Measurements from ENCODE around the gene IGSF9B.
A peak's percentile ranks its signal among the peaks of the same experiment; 100 is the strongest.

The IGSF9B gene

DNA sequence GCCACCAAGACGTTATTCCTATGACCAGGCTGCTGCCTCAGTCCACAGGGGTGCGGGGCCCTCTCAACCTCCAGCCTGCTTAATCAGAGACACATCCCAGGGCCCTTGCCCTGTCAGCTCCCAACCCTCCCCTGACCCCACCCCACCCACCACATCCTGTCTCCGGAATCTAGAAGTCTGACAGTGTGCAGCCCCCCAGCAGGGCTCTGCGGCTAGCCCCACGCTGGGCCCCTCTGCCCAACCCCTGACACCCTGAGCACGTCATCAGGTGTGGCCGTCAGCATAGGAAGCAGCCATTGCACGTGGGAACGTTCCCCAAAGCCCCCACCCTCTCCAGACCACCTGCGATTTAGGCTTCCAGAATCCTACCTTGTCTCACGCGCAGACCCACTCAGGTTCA, 34.3 kb upstream of the IGSF9B start:
- DNase-seq (ENCODE audit: low read depth), result no peak
- H3K4me3 ChIP-seq (ENCODE audit: low read depth, low read length), result no peak overlapping the region
- TF ChIP-seq, protein P1, sequence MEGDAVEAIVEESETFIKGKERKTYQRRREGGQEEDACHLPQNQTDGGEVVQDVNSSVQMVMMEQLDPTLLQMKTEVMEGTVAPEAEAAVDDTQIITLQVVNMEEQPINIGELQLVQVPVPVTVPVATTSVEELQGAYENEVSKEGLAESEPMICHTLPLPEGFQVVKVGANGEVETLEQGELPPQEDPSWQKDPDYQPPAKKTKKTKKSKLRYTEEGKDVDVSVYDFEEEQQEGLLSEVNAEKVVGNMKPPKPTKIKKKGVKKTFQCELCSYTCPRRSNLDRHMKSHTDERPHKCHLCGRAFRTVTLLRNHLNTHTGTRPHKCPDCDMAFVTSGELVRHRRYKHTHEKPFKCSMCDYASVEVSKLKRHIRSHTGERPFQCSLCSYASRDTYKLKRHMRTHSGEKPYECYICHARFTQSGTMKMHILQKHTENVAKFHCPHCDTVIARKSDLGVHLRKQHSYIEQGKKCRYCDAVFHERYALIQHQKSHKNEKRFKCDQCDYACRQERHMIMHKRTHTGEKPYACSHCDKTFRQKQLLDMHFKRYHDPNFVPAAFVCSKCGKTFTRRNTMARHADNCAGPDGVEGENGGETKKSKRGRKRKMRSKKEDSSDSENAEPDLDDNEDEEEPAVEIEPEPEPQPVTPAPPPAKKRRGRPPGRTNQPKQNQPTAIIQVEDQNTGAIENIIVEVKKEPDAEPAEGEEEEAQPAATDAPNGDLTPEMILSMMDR (IDR thresholded peaks at IDR 0.05; ENCODE audit: low read depth, low read length, missing control alignments), result no peak

DNA sequence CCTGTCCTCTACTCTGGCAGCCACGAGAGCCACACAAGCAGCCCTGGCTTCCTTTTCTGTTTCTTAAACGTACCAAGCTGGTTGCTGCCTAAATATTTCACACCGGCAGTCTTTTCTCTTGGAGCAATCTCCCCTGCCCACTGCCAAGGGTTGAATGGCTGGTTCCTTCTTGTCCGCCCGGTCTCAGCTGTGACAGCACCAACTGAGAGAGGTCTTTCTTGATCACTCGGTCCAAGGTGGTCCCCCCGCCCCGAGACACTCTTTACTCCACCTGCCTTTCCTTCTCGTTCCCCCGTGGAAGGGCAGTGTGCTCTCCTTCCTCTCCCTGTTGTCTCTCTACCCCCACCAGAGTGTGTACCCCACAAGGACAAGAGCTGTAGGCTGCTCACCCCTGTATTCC, 33.7 kb upstream of the IGSF9B start:
- TF ChIP-seq, protein P1 (IDR thresholded peaks at IDR 0.05; ENCODE audit: low read depth, low read length, missing control alignments), result no peak
- no peak overlapping the region for H3K4me3 ChIP-seq (ENCODE audit: low read depth, low read length)
- DNase-seq (ENCODE audit: low read depth), result no peak

DNA sequence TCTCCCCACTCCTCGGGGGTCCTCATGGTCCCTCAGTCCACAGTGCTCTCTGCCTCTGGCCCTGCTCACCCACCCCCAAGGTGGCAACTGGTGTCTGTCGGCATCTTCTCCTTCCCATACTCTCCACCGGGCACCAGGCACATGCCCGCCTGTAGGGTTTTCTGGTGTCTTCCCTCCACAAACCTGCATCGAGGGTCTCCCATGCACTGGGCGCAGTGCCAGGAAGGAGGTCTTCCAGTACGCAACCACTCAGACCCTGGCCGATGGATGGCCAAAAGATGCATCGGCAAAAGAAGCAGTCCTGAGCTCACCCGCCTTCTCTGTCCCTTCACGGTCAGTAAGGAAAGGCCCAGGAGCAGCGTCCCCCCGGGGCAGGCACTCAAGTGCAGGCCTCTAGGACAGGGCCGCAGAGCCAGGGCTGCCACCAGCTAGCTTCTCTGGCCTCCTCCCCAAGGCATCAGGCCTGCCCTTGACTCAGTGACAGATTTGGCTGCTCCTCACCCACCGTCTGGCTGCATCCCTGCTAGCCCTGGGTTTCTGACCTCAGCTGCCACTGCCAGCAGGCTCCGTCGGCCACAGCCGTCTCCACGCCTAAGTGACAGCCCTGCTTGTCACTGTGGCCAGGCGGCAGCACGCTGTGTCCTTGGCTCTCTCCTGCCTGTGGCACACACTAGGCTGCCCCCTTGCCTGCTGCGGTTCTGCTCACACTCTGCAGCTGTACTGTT, 32.1 kb upstream of the IGSF9B start:
- no peak overlapping the region for H3K4me3 ChIP-seq (ENCODE audit: low read depth, low read length)
- TF ChIP-seq, protein P1 (IDR thresholded peaks at IDR 0.05; ENCODE audit: low read depth, low read length, missing control alignments), result no peak
- DNase-seq (ENCODE audit: low read depth), result no peak

DNA sequence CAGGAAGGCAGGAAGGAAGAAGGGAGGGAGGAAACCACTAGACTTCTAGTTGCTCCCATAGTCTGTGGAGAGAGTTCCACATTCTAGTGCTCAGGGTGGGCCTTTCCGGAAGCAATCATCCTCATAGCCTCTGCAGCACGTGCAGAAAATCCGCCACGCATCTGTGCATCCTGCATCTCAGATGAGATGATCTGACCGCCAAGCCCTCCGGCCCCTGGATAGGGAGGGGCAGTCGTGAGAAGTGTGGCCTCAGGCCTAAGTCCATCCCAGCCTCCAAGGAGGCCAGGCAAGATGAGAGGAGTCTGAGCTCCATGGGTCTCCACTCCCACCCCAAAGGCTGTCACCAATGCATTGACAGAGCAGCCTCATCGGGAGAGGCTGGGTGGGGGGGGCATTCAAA, 30.4 kb upstream of the IGSF9B start:
- no peak for DNase-seq (ENCODE audit: low read depth)
- TF ChIP-seq, protein P1 (IDR thresholded peaks at IDR 0.05; ENCODE audit: low read depth, low read length, missing control alignments), result no peak
- no peak overlapping the region for H3K4me3 ChIP-seq (ENCODE audit: low read depth, low read length)

DNA sequence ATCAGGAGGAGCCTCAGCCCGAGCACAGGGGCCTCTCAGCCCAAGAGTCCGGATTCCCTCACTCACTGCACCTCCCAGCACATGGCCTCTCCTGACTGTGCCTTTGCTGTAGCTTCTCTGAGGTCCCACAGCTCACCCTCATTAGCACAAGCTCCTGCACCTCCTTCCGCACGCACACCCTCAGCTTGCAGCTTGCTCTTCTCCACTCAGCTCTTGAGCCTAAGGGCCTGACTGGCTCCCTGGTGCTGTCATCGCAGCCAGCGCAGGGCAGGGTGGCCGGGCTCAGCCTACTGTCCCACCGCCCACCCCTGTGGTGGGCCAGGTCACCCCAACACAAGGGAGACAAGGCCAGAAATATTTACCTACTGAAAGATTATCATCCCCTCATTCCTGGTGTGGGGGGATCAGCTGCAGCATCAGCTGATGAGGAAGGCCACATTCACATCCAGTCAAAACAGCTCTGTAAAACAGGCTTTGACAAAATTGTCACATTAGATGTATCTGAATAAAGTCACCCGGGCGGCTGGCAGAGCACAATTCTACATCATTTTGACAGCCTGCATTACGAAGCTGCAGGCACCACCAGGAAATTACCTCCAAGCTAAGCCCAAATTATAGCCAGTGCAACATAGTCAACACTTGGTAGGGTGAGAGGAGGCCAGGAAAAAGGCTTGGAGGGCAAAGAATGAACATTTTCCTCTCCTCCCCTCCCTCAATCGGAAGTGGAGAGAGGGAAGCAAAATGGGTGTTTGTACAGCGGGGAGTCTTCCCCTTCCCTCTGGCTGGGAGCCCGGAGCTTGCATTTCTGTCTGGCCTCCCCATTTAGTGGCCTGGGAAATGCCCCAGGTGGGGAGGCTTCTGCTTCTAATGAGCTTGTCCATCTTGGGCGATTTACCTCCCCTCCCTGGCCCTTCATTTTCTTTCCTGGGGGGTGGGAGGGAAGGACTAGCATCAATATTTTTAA, 29.5 kb upstream of the IGSF9B start:
- H3K4me3 ChIP-seq (ENCODE audit: low read depth, low read length), result no peak overlapping the region
- TF ChIP-seq, protein P1 (IDR thresholded peaks at IDR 0.05; ENCODE audit: low read depth, low read length, missing control alignments), result no peak
- no peak for DNase-seq (ENCODE audit: low read depth)

DNA sequence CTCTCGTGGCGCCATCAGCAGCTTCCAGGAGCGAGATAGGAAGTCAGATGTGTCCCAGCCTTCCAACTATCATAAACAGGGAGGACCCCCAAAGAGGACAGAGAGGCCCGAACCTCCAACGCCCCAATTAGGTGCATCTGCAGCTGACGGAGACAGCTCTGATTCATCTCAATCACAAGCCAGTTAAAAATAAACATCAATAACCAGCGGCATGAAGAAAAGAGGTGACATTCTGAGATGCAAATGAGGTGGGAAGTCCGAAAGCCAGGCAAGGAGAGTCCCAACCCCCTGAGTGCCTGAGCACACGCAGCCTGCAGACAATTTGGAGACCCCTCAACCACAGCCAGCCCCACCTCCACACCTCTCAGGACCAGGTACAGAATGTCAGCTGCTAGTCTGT, 28.1 kb upstream of the IGSF9B start:
- TF ChIP-seq, protein P1 (IDR thresholded peaks at IDR 0.05; ENCODE audit: low read depth, low read length, missing control alignments), result no peak
- DNase-seq (ENCODE audit: low read depth), result peak; percentile 7
- no peak overlapping the region for H3K4me3 ChIP-seq (ENCODE audit: low read depth, low read length)
